Germinal center (tissue), 1 donor: ENCODE data around the gene RCN2.
"Not testable (repeated sequence)": the region's sequence is repeated elsewhere in the genome, so short reads cannot be mapped to it uniquely, and the experiment has no call there.

Experiments
- DNase-seq: peaks from one replicate; pipeline ENCODE4 v3.0.0; 2012; ENCODE audit warnings: mixed read lengths, low spot score

RCN2 gene

GRCh38 chr15:76931397-76932134 lies at the start of gene RCN2:
RCN2 (plus strand) TSS chr15:76931749; CDS start chr15:76931842, 93 bp downstream.
- peak; percentile 95 for DNase-seq

GRCh38 chr15:76885212-76885611 lies 46.3 kb upstream of the RCN2 start:
- no peak for DNase-seq

- not testable (repeated sequence) for DNase-seq
Measured at GRCh38 chr15:76887280-76888141, 44.0 kb upstream of the RCN2 start.

GRCh38 chr15:76892836-76893235 lies 38.7 kb upstream of the RCN2 start:
- DNase-seq = not testable (repeated sequence)

GRCh38 chr15:76894174-76894573 lies 37.4 kb upstream of the RCN2 start:
- DNase-seq = no peak

GRCh38 chr15:76898102-76898501 lies 33.4 kb upstream of the RCN2 start:
- no peak for DNase-seq

GRCh38 chr15:76899176-76899930 lies 32.2 kb upstream of the RCN2 start:
- DNase-seq = not testable (repeated sequence)

- not testable (repeated sequence) for DNase-seq
Measured at GRCh38 chr15:76899931-76900310, 31.6 kb upstream of the RCN2 start.

- DNase-seq = no peak
Measured at GRCh38 chr15:76901965-76902364, 29.6 kb upstream of the RCN2 start.

GRCh38 chr15:76903251-76903681 lies 28.3 kb upstream of the RCN2 start:
- DNase-seq = peak; percentile 12

- DNase-seq = peak; percentile 14
Measured at GRCh38 chr15:76904461-76905012, 27.0 kb upstream of the RCN2 start.

GRCh38 chr15:76905013-76905839 lies 26.3 kb upstream of the RCN2 start, which contains the start of gene SCAPER:
SCAPER (minus strand) TSS chr15:76905340; CDS start chr15:76883817, 21,523 bp downstream.
- DNase-seq = peak; percentile 93

GRCh38 chr15:76905855-76906254 lies 25.7 kb upstream of the RCN2 start:
- no peak for DNase-seq

- DNase-seq = no peak
Measured at GRCh38 chr15:76912430-76912829, 19.1 kb upstream of the RCN2 start.

GRCh38 chr15:76913737-76914136 lies 17.8 kb upstream of the RCN2 start:
- DNase-seq = no peak

- no peak for DNase-seq
Measured at GRCh38 chr15:76916369-76916768, 15.2 kb upstream of the RCN2 start.

- no peak for DNase-seq
Measured at GRCh38 chr15:76928201-76928600, 3.3 kb upstream of the RCN2 start.

- DNase-seq = no peak
Measured at GRCh38 chr15:76929011-76929760, 2.4 kb upstream of the RCN2 start.

GRCh38 chr15:76930831-76931396 lies 635 bp upstream of the RCN2 start:
- DNase-seq = no peak
